Measurements from ENCODE around the gene ADAMTSL5. TPM values are rescaled to one million over a fixed set of nuclear protein-coding genes. Genes with fewer than 3 reads are reported as not detected.

Gene ADAMTSL5
- total RNA-seq, 4 donors from 2014 or later = 0.83 to 4.1 (median 2.4) TPM

- H3K4me3 ChIP-seq = no peak overlapping the region
- TF ChIP-seq POLR2AphosphoS5 (IDR thresholded peaks at IDR 0.05) (no peak), POLR2A (IDR thresholded peaks at IDR 0.05) (no peak), EP300 (IDR thresholded peaks at IDR 0.05) (no peak)
- no peaks in the 10 kb centered on the region for H3K9me3 ChIP-seq
- 84% methylated on average over 9 of the region's 16 CpGs for WGBS
- H3K27me3 ChIP-seq = peaks cover 50% of the 10 kb centered on the region
- H3K27ac ChIP-seq = no peak overlapping the region
- peaks cover 42% of the 10 kb centered on the region for H3K4me1 ChIP-seq
- DNase-seq (ENCODE audit: low spot score in 2 of 2) = no peak
- H3K36me3 ChIP-seq = peaks cover 15% of the 10 kb centered on the region
These were observed 54.9 kb downstream of the ADAMTSL5 start for GRCh38 chr19:1457892-1458291.

- Histone ChIP-seq H3K4me1 (peaks cover 46% of the 10 kb centered on the region), H3K27ac (no peak overlapping the region), H3K27me3 (peaks cover 58% of the 10 kb centered on the region), H3K36me3 (peaks cover 15% of the 10 kb centered on the region), H3K4me3 (no peak overlapping the region), H3K9me3 (no peaks in the 10 kb centered on the region)
- TF ChIP-seq POLR2AphosphoS5 (IDR thresholded peaks at IDR 0.05) = no peak
- TF ChIP-seq EP300 (IDR thresholded peaks at IDR 0.05) = no peak
- no peak for TF ChIP-seq POLR2A (IDR thresholded peaks at IDR 0.05)
- no peak for TF ChIP-seq CTCF (IDR thresholded peaks at IDR 0.05)
- WGBS = 37% methylated on average over 16 of the region's 48 CpGs
- no peak for DNase-seq (ENCODE audit: low spot score in 2 of 2)
These were observed 55.6 kb downstream of the ADAMTSL5 start for GRCh38 chr19:1457031-1457739.

GRCh38 chr19:1456121-1456900, 56.5 kb downstream of the ADAMTSL5 start:
- H3K9me3 ChIP-seq = no peaks in the 10 kb centered on the region
- H3K4me1 ChIP-seq = peaks cover 46% of the 10 kb centered on the region
- H3K4me3 ChIP-seq = no peak overlapping the region
- H3K27ac ChIP-seq = no peak overlapping the region
- peaks cover 66% of the 10 kb centered on the region for H3K27me3 ChIP-seq
- DNase-seq (ENCODE audit: low spot score in 2 of 2) = no peak
- WGBS = 17% methylated on average over 14 of the region's 43 CpGs
- no peak for TF ChIP-seq POLR2AphosphoS5 (IDR thresholded peaks at IDR 0.05)
- TF ChIP-seq POLR2A (IDR thresholded peaks at IDR 0.05) = no peak
- TF ChIP-seq EP300 (IDR thresholded peaks at IDR 0.05) = no peak
- no peak for TF ChIP-seq CTCF (IDR thresholded peaks at IDR 0.05)
- peaks cover 15% of the 10 kb centered on the region for H3K36me3 ChIP-seq

GRCh38 chr19:1455336-1456120, 57.3 kb downstream of the ADAMTSL5 start:
- TF ChIP-seq EP300 (IDR thresholded peaks at IDR 0.05) (no peak), POLR2AphosphoS5 (IDR thresholded peaks at IDR 0.05) (no peak), CTCF (IDR thresholded peaks at IDR 0.05) (no peak), POLR2A (IDR thresholded peaks at IDR 0.05) (no peak)
- Histone ChIP-seq H3K9me3 (no peaks in the 10 kb centered on the region), H3K4me3 (no peak overlapping the region), H3K27me3 (peaks cover 74% of the 10 kb centered on the region), H3K36me3 (peaks cover 7% of the 10 kb centered on the region), H3K4me1 (peaks cover 46% of the 10 kb centered on the region), H3K27ac (peak overlapping the region; percentile 42)
- 5% methylated on average over 30 of the region's 42 CpGs for WGBS
- DNase-seq (ENCODE audit: low spot score in 2 of 2) = no peak

Other genes starting within 250 kb of the ADAMTSL5 start
- gene CIRBP, start 243.7 kb downstream of the ADAMTSL5 start, total RNA-seq = 100 to 1,000 TPM; 338 to 672 (median 451) TPM
- 10 to 100 TPM; 44.3 to 72.5 (median 58.2) TPM for gene FAM174C, start 237.5 kb downstream of the ADAMTSL5 start, total RNA-seq
- gene EFNA2, start 227.1 kb downstream of the ADAMTSL5 start, total RNA-seq = not detected
- 100 to 1,000 TPM in 2 of 4 donors, 10 to 100 TPM in 2; 66.8 to 154 (median 97.5) TPM for gene NDUFS7, start 129.1 kb downstream of the ADAMTSL5 start, total RNA-seq
- 10 to 100 TPM; 27.8 to 40.3 (median 34.0) TPM for gene GAMT, start 111.5 kb downstream of the ADAMTSL5 start, total RNA-seq
- 10 to 100 TPM; 41.5 to 75.4 (median 49.2) TPM for gene DAZAP1, start 105.4 kb downstream of the ADAMTSL5 start, total RNA-seq
- 1,000 to 10,000 TPM; 1,802 to 3,909 (median 2,793) TPM for gene RPS15, start 74.6 kb downstream of the ADAMTSL5 start, total RNA-seq
- gene APC2, start 62.9 kb downstream of the ADAMTSL5 start, total RNA-seq = under 1 TPM in 3 of 4 donors, not detected in 1; 0.08 to 0.30 (median 0.26) TPM
- gene C19orf25, start 33.8 kb downstream of the ADAMTSL5 start, total RNA-seq = 10 to 100 TPM; 25.1 to 41.2 (median 36.4) TPM
- 1 to 10 TPM; 1.4 to 6.6 (median 3.8) TPM for gene PCSK4, start 22.7 kb downstream of the ADAMTSL5 start, total RNA-seq
- gene REEP6, start 21.8 kb downstream of the ADAMTSL5 start, total RNA-seq = 10 to 100 TPM in 1 of 4 donors, 1 to 10 TPM in 3; 3.2 to 11.8 (median 8.1) TPM
- gene PLK5, start 11.1 kb upstream of the ADAMTSL5 start, total RNA-seq = 1 to 10 TPM in 1 of 4 donors, under 1 TPM in 1, not detected in 2; 0.23 to 1.2 TPM
- 10 to 100 TPM; 20.1 to 36.4 (median 26.9) TPM for gene MEX3D, start 55.3 kb upstream of the ADAMTSL5 start, total RNA-seq
- gene MBD3, start 79.8 kb upstream of the ADAMTSL5 start, total RNA-seq = 10 to 100 TPM; 53.2 to 87.9 (median 69.0) TPM
- 10 to 100 TPM; 33.4 to 73.1 (median 59.4) TPM for gene UQCR11, start 92.4 kb upstream of the ADAMTSL5 start, total RNA-seq
- gene TCF3, start 139.6 kb upstream of the ADAMTSL5 start, total RNA-seq = 10 to 100 TPM; 57.2 to 80.9 (median 68.7) TPM
- not detected for gene ONECUT3, start 240.5 kb upstream of the ADAMTSL5 start, total RNA-seq

All from suprapubic skin (tissue), 4 donors.